ENCODE measurements around the gene GTF2IRD1.

The GTF2IRD1 gene

DNA sequence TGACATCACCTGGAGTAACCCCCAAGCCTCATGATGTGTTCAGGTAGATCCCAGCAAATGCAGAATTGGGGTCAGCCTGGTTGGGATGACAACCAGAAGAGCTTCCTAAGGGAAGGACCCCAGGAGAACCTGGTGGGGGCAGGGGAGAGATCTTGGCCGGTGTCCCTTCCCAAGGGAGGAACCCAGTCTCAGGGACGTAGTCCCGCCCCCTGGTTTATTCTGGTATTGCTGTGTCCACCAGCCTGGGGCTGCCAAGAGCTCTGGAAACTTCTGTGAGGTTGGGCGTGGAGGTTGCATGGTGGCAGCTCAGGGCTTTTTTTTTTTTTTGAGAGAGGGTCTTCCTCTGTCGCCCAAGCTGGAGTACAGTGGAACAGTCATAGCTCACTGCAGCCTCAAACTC is 19.4 kb downstream of the GTF2IRD1 start:
- no peak for TF ChIP-seq EZH2 (IDR thresholded peaks at IDR 0.05; ENCODE audit: borderline replicate concordance, low read length)
- TF ChIP-seq, protein P1, sequence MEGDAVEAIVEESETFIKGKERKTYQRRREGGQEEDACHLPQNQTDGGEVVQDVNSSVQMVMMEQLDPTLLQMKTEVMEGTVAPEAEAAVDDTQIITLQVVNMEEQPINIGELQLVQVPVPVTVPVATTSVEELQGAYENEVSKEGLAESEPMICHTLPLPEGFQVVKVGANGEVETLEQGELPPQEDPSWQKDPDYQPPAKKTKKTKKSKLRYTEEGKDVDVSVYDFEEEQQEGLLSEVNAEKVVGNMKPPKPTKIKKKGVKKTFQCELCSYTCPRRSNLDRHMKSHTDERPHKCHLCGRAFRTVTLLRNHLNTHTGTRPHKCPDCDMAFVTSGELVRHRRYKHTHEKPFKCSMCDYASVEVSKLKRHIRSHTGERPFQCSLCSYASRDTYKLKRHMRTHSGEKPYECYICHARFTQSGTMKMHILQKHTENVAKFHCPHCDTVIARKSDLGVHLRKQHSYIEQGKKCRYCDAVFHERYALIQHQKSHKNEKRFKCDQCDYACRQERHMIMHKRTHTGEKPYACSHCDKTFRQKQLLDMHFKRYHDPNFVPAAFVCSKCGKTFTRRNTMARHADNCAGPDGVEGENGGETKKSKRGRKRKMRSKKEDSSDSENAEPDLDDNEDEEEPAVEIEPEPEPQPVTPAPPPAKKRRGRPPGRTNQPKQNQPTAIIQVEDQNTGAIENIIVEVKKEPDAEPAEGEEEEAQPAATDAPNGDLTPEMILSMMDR (IDR thresholded peaks at IDR 0.05; ENCODE audit: low read length) = no peak
- H3K36me3 ChIP-seq (ENCODE audit: insufficient read depth, low read length) = no peaks in the 10 kb centered on the region
- no peak overlapping the region for H3K27ac ChIP-seq (ENCODE audit: low read depth, low read length, poor library complexity, severe bottlenecking)
- H2AFZ ChIP-seq (ENCODE audit: low read length) = no peak overlapping the region
- no peaks in the 10 kb centered on the region for H3F3A ChIP-seq (ENCODE audit: insufficient read depth, low read length)
- peaks cover 5% of the 10 kb centered on the region; the same call in 1 of the 2 replicates for H3K27me3 ChIP-seq (ENCODE audit: insufficient read depth, low read length)
- no peaks in the 10 kb centered on the region for H4K20me1 ChIP-seq (ENCODE audit: insufficient read depth, low read length)
- H3K4me2 ChIP-seq (ENCODE audit: low read length) = no peak overlapping the region
- H3K9me2 ChIP-seq (ENCODE audit: low read depth, low read length) = no peaks in the 10 kb centered on the region
- H3K9ac ChIP-seq (ENCODE audit: low read length) = no peak overlapping the region
- H3K9me3 ChIP-seq (ENCODE audit: low read length) = no peaks in the 10 kb centered on the region
- H3K4me3 ChIP-seq (ENCODE audit: low read depth, low read length, poor library complexity, severe bottlenecking) = no peak overlapping the region
- H3K79me2 ChIP-seq (ENCODE audit: insufficient read depth, low read length) = no peaks in the 10 kb centered on the region
- no peaks in the 10 kb centered on the region for H3K4me1 ChIP-seq (ENCODE audit: insufficient read depth, low read length, severe bottlenecking)

DNA sequence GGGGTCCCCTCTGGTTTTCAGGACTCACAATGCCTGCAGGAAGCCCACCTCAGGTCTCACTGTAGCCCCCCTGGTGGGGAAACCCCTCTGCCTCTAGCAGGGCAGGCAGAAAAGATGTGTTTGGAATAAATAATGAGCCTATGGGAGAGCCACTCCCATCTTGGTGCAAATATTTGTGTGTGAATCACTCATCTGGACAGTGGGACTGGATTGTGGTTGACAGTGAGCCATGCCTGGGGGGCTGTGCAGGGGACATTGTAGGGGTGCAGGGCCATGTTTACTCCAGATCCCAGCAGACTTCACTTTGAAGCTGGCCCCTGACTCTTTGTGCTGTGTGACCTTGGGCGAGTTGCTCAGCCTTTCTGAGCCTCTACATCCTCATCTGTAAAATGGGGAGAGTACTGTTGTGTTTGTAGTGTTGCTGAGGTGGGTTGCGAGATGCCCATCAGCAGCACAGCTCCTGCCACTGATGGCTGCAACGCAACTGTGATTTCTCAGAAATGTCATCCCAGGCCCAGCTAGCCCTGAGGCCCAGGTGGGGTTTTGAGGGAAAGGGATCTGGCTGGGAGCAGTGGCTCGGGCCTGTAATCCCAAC is 20.7 kb downstream of the GTF2IRD1 start:
- H3K4me3 ChIP-seq (ENCODE audit: low read depth, low read length, poor library complexity, severe bottlenecking) = no peak overlapping the region
- no peak overlapping the region for H3K4me2 ChIP-seq (ENCODE audit: low read length)
- H3K27ac ChIP-seq (ENCODE audit: low read depth, low read length, poor library complexity, severe bottlenecking) = no peak overlapping the region
- no peaks in the 10 kb centered on the region for H3K36me3 ChIP-seq (ENCODE audit: insufficient read depth, low read length)
- no peaks in the 10 kb centered on the region for H3F3A ChIP-seq (ENCODE audit: insufficient read depth, low read length)
- no peak overlapping the region for H3K9ac ChIP-seq (ENCODE audit: low read length)
- no peaks in the 10 kb centered on the region for H3K9me3 ChIP-seq (ENCODE audit: low read length)
- H3K4me1 ChIP-seq (ENCODE audit: insufficient read depth, low read length, severe bottlenecking) = no peaks in the 10 kb centered on the region
- no peak for TF ChIP-seq EZH2 (IDR thresholded peaks at IDR 0.05; ENCODE audit: borderline replicate concordance, low read length)
- TF ChIP-seq, protein P1 (IDR thresholded peaks at IDR 0.05; ENCODE audit: low read length) = no peak
- H4K20me1 ChIP-seq (ENCODE audit: insufficient read depth, low read length) = no peaks in the 10 kb centered on the region
- H3K27me3 ChIP-seq (ENCODE audit: insufficient read depth, low read length) = peaks cover 5% of the 10 kb centered on the region; the same call in 1 of the 2 replicates
- H3K79me2 ChIP-seq (ENCODE audit: insufficient read depth, low read length) = no peaks in the 10 kb centered on the region
- no peaks in the 10 kb centered on the region for H3K9me2 ChIP-seq (ENCODE audit: low read depth, low read length)
- no peak overlapping the region for H2AFZ ChIP-seq (ENCODE audit: low read length)

DNA sequence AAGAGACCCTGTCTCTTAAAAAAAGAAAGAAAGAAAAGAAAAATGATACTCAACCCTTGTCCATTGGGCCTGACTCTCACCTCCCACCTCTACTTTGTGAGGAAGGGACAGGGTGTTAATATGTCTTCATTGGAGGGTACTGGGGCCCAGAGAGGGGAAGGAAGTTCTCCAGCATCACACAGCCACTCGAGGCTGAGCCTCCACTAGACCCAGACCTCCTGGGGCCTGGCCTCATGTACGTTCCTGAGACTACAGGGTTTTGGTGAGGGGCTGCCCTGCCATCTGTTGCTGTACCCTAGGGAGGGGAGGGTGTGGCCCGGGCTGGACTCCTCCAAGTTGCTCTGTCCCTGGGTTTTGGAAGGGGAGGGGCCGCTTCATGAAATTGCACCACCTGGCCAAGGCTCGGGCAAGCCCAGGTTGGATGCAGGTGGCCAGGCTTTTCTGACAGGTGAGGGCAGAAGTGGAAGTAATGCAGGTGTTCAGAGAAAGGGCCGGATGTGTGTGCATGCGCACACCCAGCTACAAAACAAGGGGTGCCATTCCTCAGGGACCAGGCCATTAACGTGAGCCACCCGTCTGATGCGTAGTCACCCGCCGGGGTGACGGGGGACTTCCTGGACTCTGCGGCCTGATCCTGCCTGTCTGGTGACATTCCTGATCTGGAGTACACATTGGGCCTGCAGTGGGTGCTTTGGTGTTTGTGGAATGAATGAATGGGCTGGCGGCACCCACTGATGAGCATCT is 21.7 kb downstream of the GTF2IRD1 start:
- no peak overlapping the region for H2AFZ ChIP-seq (ENCODE audit: low read length)
- no peaks in the 10 kb centered on the region for H3F3A ChIP-seq (ENCODE audit: insufficient read depth, low read length)
- H3K4me1 ChIP-seq (ENCODE audit: insufficient read depth, low read length, severe bottlenecking) = no peaks in the 10 kb centered on the region
- H3K9me2 ChIP-seq (ENCODE audit: low read depth, low read length) = no peaks in the 10 kb centered on the region
- H3K36me3 ChIP-seq (ENCODE audit: insufficient read depth, low read length) = no peaks in the 10 kb centered on the region
- no peak overlapping the region for H3K4me2 ChIP-seq (ENCODE audit: low read length)
- no peak for TF ChIP-seq EZH2 (IDR thresholded peaks at IDR 0.05; ENCODE audit: borderline replicate concordance, low read length)
- TF ChIP-seq, protein P1 (IDR thresholded peaks at IDR 0.05; ENCODE audit: low read length) = no peak
- no peaks in the 10 kb centered on the region for H3K9me3 ChIP-seq (ENCODE audit: low read length)
- H4K20me1 ChIP-seq (ENCODE audit: insufficient read depth, low read length) = no peaks in the 10 kb centered on the region
- no peak overlapping the region for H3K9ac ChIP-seq (ENCODE audit: low read length)
- no peak overlapping the region for H3K27ac ChIP-seq (ENCODE audit: low read depth, low read length, poor library complexity, severe bottlenecking)
- H3K27me3 ChIP-seq (ENCODE audit: insufficient read depth, low read length) = peaks cover 5% of the 10 kb centered on the region; the same call in 1 of the 2 replicates
- H3K79me2 ChIP-seq (ENCODE audit: insufficient read depth, low read length) = no peaks in the 10 kb centered on the region
- H3K4me3 ChIP-seq (ENCODE audit: low read depth, low read length, poor library complexity, severe bottlenecking) = no peak overlapping the region
